ENCODE measurements around the gene PKD2L2.
"Not testable (repeated sequence)": the region's sequence is repeated elsewhere in the genome, so short reads cannot be mapped to it uniquely, and the experiment has no call there.

Gene PKD2L2

DNA sequence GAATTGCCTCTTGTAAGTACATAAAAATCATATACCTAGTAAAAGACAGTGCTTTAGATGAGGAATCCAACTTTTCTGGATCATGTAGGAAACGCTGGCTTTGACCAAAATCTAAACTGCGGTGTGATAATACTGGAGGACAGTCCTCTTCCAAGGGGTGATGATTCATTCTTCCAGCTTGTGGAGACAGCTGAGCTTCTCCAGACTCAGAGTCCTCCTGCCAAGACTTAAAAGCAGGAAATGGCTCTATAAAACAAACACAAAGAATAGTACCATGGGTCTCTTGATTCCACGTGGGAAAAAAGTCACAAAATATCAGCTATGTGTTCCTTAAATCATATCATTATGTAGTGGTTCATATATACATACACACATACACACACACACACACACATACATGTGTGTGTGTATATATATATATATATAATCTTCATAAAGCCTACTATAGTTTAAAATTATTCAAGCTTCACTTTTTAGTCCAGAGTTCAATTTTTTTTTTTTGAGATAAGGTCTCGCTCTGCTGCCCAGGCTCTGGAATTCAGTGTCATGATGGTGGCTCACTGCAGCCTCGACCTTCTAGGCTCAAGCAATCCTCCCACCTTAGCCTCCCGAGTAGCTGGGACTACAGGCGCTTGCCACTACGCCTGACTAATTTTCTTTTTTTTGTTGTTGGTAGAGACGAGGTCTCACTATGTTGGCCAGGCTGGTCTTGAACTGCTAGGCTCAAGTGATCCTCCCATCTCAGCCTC lies 65.0 kb downstream of the PKD2L2 start:
- TF ChIP-seq, protein P1, sequence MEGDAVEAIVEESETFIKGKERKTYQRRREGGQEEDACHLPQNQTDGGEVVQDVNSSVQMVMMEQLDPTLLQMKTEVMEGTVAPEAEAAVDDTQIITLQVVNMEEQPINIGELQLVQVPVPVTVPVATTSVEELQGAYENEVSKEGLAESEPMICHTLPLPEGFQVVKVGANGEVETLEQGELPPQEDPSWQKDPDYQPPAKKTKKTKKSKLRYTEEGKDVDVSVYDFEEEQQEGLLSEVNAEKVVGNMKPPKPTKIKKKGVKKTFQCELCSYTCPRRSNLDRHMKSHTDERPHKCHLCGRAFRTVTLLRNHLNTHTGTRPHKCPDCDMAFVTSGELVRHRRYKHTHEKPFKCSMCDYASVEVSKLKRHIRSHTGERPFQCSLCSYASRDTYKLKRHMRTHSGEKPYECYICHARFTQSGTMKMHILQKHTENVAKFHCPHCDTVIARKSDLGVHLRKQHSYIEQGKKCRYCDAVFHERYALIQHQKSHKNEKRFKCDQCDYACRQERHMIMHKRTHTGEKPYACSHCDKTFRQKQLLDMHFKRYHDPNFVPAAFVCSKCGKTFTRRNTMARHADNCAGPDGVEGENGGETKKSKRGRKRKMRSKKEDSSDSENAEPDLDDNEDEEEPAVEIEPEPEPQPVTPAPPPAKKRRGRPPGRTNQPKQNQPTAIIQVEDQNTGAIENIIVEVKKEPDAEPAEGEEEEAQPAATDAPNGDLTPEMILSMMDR (conservative IDR thresholded peaks at IDR 0.05; ENCODE audit: low read length), result no peak
- H3K4me3 ChIP-seq (ENCODE audit: low read length), result peak overlapping the region; percentile 20
- DNase-seq (ENCODE audit: low read depth), result peak; percentile 87

DNA sequence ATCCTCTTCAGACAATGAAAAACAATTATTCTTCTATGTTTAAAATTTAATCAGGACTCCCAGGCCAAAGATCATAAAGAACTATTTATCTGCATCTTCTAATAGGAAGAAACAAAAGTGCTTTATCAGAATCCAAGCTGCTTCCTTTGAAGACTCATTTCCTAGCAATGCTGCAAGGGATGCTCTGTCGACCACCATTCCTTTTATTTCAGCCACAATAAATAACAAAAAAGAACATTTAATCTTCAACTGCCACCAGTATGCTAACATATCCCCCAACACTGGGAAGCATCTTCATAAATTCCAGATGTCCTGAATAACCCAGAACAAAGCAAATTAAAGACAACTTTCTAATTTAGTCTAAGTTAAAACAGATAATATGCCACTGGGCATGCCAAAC lies 68.7 kb downstream of the PKD2L2 start:
- TF ChIP-seq, protein P1 (conservative IDR thresholded peaks at IDR 0.05; ENCODE audit: low read length), result no peak
- no peak for DNase-seq (ENCODE audit: low read depth)
- H3K4me3 ChIP-seq (ENCODE audit: low read length), result no peak overlapping the region

DNA sequence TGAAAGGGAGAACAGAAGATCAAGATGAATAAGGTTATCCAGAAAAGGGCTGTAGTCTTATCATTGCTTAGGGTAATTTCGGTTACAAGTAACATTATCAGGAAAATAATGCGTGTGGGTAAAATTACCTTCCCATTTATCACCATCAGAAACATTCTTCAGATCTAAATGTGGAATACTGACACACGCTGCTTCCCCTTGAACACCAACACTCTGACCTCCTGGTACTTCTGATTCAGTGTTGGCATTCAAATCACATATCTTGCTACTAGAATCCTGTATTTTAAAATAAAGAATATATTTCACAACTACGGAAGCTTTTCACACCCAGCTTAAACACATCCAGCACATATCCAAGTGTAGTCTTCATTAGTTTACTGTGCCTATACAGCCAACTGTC lies 70.2 kb downstream of the PKD2L2 start:
- TF ChIP-seq, protein P1 (conservative IDR thresholded peaks at IDR 0.05; ENCODE audit: low read length), result no peak
- no peak for DNase-seq (ENCODE audit: low read depth)
- no peak overlapping the region for H3K4me3 ChIP-seq (ENCODE audit: low read length)

DNA sequence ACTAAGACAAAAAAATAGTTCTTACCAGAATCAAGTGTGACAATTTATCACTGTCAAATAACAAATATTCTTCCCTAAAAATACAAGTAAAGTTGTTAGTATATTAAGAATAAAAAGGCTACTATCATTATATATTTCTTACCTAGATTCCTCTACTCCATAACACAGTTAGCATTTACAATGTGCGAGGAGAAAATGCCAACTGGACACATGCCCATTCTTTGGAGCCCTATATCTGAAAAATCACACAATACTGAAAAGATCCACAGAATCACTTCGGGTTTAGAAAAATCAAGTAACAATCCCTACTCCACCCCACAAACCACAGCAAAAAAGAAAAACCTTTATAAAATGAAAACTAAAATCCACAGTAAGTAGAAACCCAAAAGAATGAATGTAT lies 70.9 kb downstream of the PKD2L2 start:
- TF ChIP-seq, protein P1 (conservative IDR thresholded peaks at IDR 0.05; ENCODE audit: low read length), result no peak
- no peak overlapping the region for H3K4me3 ChIP-seq (ENCODE audit: low read length)
- DNase-seq (ENCODE audit: low read depth), result no peak

DNA sequence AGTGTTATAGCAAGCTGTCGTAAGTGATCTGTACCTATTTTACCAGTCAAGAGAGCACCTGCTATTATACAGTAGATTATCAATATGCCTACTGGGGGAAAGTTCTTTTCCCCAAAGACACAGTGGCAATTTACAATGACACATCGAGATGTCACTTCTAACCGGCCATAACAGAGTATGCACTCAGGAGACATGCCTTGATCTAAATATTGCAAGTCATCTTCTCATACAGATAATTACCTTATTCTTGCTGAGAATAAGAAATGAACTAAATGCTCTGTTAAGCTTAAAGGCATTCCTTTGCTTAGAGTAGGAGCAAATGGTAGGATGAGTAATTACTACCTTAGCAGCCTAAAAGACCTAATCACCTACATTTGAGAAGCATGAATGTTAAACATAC lies 71.6 kb downstream of the PKD2L2 start:
- TF ChIP-seq, protein P1 (conservative IDR thresholded peaks at IDR 0.05; ENCODE audit: low read length), result no peak
- H3K4me3 ChIP-seq (ENCODE audit: low read length), result no peak overlapping the region
- DNase-seq (ENCODE audit: low read depth), result no peak

DNA sequence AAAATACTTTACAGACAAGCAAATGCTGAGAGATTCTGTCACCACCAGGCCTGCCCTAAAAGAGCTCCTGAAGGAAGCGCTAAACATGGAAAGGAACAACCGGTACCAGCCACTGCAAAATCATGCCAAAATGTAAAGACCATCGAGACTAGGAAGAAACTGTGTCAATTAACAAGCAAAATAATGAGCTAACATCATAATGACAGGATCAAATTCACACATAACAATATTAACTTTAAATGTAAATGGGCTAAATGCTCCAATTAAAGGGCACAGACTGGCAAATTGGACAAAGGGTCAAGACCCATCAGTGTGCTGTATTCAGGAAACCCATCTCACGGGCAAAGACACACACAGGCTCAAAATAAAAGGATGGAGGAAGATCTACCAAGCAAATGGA lies 81.1 kb downstream of the PKD2L2 start:
- not testable (repeated sequence) for H3K4me3 ChIP-seq (ENCODE audit: low read length); DNase-seq (ENCODE audit: low read depth)

DNA sequence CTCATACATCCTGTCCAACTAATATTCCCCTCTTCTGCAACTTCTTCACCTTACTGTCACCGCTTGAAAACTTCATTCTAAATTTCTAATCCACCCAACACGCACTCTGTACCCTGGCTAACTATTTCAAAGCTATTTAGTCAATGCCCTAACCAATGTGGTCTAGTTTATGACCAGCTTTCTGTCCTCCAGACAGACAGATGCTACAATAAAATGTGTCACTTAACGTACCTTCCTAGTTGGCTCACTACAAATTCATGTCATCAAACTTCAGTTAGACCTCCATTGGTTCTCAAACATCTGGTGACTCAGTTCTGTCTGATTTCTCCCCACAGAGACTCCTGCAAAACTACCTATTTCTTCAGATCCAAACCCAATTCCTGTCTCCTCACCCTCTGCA lies 86.0 kb downstream of the PKD2L2 start:
- TF ChIP-seq, protein P1 (conservative IDR thresholded peaks at IDR 0.05; ENCODE audit: low read length), result no peak
- H3K4me3 ChIP-seq (ENCODE audit: low read length), result no peak overlapping the region
- DNase-seq (ENCODE audit: low read depth), result no peak

Data from AG10803 (cell line).